ENCODE data around the gene ANO10. TPM values are rescaled to one million over a fixed set of nuclear protein-coding genes. Genes with fewer than 3 reads are reported as not detected.

The ANO10 gene
- total RNA-seq, 6 experiments from 2014 or later: 10.5 to 24.1 (median 13.6) TPM

- Histone ChIP-seq H3K4me3 (no peak overlapping the region), H3K36me3 (no peaks in the 10 kb centered on the region), H3K27ac (no peak overlapping the region), H3K4me1 (no peaks in the 10 kb centered on the region), H3K27me3 (no peaks in the 10 kb centered on the region), H3K9me3 (no peaks in the 10 kb centered on the region)
- intact Hi-C loops (cut with DNase I): no loop called here
- DNase-seq: no peak
- TF ChIP-seq, protein P1, sequence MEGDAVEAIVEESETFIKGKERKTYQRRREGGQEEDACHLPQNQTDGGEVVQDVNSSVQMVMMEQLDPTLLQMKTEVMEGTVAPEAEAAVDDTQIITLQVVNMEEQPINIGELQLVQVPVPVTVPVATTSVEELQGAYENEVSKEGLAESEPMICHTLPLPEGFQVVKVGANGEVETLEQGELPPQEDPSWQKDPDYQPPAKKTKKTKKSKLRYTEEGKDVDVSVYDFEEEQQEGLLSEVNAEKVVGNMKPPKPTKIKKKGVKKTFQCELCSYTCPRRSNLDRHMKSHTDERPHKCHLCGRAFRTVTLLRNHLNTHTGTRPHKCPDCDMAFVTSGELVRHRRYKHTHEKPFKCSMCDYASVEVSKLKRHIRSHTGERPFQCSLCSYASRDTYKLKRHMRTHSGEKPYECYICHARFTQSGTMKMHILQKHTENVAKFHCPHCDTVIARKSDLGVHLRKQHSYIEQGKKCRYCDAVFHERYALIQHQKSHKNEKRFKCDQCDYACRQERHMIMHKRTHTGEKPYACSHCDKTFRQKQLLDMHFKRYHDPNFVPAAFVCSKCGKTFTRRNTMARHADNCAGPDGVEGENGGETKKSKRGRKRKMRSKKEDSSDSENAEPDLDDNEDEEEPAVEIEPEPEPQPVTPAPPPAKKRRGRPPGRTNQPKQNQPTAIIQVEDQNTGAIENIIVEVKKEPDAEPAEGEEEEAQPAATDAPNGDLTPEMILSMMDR (IDR thresholded peaks at IDR 0.05): no peak
- TF ChIP-seq POLR2A (IDR thresholded peaks at IDR 0.05): no peak
- ATAC-seq: no peak
Measured at GRCh38 chr3:43528498-43529099, 93.2 kb downstream of the ANO10 start.

- H3K27ac ChIP-seq: no peak overlapping the region
- DNase-seq (no peak), ATAC-seq (no peak)
- H3K9me3 ChIP-seq: no peaks in the 10 kb centered on the region
- intact Hi-C loops (cut with DNase I): no loop called here
- no peaks in the 10 kb centered on the region for H3K36me3 ChIP-seq
- no peaks in the 10 kb centered on the region for H3K27me3 ChIP-seq
- H3K4me3 ChIP-seq: no peak overlapping the region
- no peaks in the 10 kb centered on the region for H3K4me1 ChIP-seq
- TF ChIP-seq, protein P1 (IDR thresholded peaks at IDR 0.05): no peak
- TF ChIP-seq POLR2A (IDR thresholded peaks at IDR 0.05): no peak
Measured at GRCh38 chr3:43526956-43527355, 94.9 kb downstream of the ANO10 start.

- Histone ChIP-seq H3K4me1 (no peaks in the 10 kb centered on the region), H3K4me3 (no peak overlapping the region), H3K27me3 (no peaks in the 10 kb centered on the region), H3K27ac (no peak overlapping the region), H3K36me3 (no peaks in the 10 kb centered on the region), H3K9me3 (no peaks in the 10 kb centered on the region)
- DNase-seq (no peak), ATAC-seq (no peak)
- TF ChIP-seq POLR2A (IDR thresholded peaks at IDR 0.05): no peak
- TF ChIP-seq, protein P1 (IDR thresholded peaks at IDR 0.05): no peak
- intact Hi-C loops (cut with DNase I): no loop called here
- 91% methylated on average over 4 of the region's 4 CpGs for WGBS (ENCODE audit: insufficient coverage, low coverage, low lambda C conversion rate, missing lambda C conversion rate)
Measured at GRCh38 chr3:43525941-43526607, 95.7 kb downstream of the ANO10 start.

GRCh38 chr3:43525386-43525785 is 96.4 kb downstream of the ANO10 start:
- ATAC-seq: no peak

More at GRCh38 chr3:43525386-43525785, 96.4 kb downstream of the ANO10 start:
- Histone ChIP-seq H3K27me3 (no peaks in the 10 kb centered on the region), H3K36me3 (no peaks in the 10 kb centered on the region), H3K4me3 (no peak overlapping the region), H3K9me3 (no peaks in the 10 kb centered on the region), H3K27ac (no peak overlapping the region), H3K4me1 (no peaks in the 10 kb centered on the region)
- intact Hi-C loops (cut with DNase I): no loop called here
- DNase-seq: no peak
- WGBS (ENCODE audit: insufficient coverage, low coverage, low lambda C conversion rate, missing lambda C conversion rate): 62% methylated on average over 2 of the region's 2 CpGs
- TF ChIP-seq POLR2A (IDR thresholded peaks at IDR 0.05): no peak
- TF ChIP-seq, protein P1 (IDR thresholded peaks at IDR 0.05): no peak
